K562 (cell line): ENCODE data around the gene DCUN1D1.

Experiments used
- CTCF ChIP-seq, 3 experiments: IDR thresholded peaks in 2 of 3; conservative IDR thresholded peaks in 1 of 3; 2 replicates each; pipeline ENCODE4 v1.5.1; 2011 to 2012; ENCODE audit warnings: low read length in 3 of 3, mild to moderate bottlenecking in 3 of 3, control low read depth in 2 of 3, improper control_type of control experiment in 1 of 3, inconsistent platforms in 1 of 3, low read depth in 1 of 3, mixed read lengths in 1 of 3, moderate library complexity in 1 of 3; ENCODE audit not compliant: insufficient read depth in 2 of 3
- EZH2 ChIP-seq: IDR thresholded peaks from 2 replicates; pipeline ENCODE4 v1.6.1; 2012; ENCODE audit warnings: low read depth, mild to moderate bottlenecking, inconsistent platforms, low read length, borderline replicate concordance
- SAFB2 ChIP-seq: fragments of 200-400 bp; formaldehyde crosslinking; IDR thresholded peaks from 2 replicates; pipeline ENCODE4 v1.6.1; 2018; ENCODE audit warnings: borderline replicate concordance, low read length, low read depth, moderate library complexity; ENCODE audit not compliant: severe bottlenecking
- TBP ChIP-seq: optimal IDR thresholded peaks from 2 replicates; pipeline ENCODE3; 2011; ENCODE audit warnings: low read depth, low read length, improper control_type of control experiment

GRCh38 chr3:183028416-183028815 lies 48.1 kb upstream of the DCUN1D1 start:
- TF ChIP-seq CTCF (IDR thresholded peaks at IDR 0.05 in 2 of 3, conservative IDR thresholded peaks at IDR 0.05 in 1 of 3; ENCODE audit: insufficient read depth in 2 of 3, low read depth in 1 of 3, low read length in 3 of 3) (no peak), TBP (no peak), EZH2 (no peak), SAFB2 (no peak)
